Femur (tissue), 1 donor: ENCODE data around the gene PEX14.

Experiments used
- DNase-seq: peaks from one replicate; pipeline ENCODE4 v3.0.0-alpha.2; 2017

Gene PEX14

DNA sequence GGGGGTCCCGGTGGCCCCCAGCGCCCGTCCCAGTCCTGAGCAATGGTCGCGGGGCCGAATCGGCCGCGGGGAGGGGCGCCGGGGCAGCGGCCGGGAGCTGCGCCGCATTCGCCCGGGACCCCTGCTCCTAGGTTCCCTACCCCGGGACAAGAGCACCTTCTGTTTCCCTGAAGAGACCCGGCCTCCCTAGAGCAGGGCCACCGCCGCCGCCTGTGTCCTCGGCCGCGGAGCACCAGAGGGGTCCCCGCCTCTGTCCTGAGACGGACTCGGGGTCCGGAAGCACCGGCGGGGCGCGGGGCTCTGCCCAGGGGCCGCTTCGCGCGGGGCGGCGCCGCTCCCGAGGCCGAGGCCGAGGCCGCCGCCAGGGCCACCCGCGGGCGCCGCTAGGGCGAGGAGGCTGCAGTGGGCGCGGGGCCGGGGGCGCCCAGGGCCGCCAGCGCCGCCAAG is 163.8 kb downstream of the PEX14 start:
- no peak for DNase-seq

DNA sequence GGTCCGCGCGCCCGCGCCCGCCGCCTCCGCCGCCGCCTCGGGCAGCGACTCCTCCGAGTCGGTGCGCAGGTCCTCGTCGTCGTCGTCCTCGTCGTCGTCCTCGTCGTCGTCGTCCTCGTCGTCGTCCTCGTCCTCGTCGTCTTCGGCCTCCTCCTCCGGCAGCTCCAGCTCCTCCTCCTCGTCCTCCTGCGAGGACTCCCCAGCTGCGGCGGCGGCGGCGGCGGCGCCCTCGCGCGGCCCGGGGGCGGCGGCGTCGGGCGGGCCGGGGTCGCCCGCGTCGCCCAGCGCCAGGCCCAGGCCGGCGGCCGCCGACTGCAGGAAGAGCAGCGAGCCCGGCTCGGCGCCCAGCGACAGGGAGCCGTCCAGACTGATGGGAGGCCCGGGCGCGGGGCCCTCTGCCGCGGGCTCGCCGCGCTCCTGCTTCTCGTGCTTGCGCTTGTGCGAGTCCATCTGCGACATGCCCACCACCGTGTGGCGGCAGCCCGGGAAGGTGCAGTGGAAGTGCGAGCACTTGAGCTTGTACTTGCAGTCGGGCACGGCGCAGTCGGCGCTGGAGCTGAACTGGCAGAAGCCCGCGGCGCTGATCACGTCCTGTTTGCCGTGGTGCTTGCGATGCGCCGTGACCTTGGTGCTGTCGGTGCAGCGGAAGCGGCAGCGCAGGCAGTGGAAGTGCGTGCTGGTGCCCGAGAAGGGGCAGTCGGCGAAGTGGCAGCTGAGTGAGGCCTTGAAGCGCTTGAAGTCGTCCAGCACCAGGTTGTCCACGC is 164.4 kb downstream of the PEX14 start:
- DNase-seq, result no peak

DNA sequence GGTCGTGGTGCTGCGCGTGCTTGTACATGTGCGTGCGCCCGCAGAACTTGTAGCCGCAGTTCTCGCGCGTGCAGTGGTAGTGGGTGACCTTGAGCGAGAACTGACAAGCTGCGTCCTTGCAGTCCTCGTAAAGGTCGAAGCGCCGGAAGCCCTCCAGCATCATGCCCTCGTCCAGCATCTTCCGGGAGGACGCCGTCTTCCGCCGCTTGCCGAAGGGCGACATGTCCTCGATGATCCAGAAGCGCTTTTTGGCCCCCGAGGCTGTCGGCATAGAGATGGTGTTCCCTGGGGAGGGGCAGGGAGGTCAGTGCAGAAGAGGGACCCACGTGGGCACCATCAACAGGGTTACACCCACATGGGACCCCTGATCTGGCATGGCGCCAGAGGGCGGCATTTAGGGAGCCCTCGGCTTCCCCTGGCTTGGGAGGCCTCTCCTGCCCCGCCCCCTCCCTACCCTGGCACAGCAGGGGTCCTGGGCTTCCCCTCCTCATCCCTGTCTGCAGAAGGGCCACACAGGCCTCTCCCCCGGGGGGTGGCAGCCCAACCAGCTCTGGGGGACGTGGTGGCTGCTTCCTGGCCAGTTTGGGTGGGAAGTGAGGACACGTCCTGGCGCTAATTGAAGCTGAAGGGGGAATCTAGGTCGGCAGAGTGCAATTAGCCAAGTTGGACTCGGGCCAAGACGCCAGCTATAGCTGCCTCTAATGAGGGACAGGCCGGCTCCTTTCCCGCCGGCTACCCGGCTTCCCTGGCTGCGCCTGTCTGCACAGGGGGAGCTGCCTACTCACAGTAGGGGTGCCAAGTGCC is 165.2 kb downstream of the PEX14 start:
- no peak for DNase-seq

DNA sequence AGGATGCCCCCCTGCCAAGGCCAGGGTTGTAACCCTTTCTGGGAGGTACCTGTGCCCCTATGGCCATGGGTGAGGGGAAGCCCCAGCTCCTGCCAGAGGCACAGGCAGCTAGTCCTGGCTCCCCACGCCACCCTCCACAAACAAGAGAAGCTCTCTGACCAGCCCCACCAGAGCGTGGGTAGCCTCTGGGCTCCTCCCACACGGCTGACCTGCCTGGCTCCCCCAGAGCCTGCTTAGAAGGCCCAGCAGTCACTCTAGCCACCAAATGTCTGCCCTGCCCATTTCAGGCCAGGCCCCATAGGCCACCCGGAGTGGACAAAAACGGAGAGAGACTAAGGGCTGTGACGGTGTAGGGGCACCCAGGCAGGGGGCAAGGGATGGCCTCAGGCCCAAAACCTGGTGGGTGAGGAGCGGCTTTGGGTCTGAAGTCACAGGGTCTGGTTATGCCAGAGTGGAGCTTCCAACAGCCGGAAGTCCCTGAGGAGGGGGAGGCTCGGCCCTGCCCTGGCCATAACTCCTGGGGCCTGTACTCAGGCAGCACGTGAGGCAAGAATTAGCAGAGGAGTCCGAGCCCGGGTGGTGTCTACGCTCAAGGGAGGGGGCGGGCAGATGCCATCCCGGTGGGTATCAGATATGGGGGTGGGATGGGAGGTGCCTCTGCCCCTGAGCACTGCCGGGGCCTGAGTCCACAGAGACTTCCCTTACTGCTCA is 166.2 kb downstream of the PEX14 start:
- no peak for DNase-seq

DNA sequence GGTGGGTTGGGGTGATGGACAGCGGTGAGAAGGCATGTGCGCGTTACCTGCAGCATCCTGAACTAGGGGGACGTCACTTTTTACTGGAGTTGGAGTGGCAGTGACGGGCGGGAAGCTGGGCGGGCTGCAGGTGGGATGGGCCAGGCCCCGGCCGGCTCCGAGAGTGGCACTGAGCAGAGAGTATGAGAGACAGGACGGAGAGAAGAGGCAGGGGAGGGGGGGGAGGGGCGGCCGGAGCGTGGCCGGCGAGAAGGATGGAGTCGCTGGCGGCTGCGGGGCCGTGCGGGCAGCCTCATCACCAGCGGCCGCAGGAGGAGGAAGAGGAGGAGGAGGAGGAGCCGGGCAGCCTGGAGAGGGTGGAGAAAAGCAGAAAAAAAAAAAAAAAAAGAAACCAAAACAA is 167.2 kb downstream of the PEX14 start:
- DNase-seq, result no peak

DNA sequence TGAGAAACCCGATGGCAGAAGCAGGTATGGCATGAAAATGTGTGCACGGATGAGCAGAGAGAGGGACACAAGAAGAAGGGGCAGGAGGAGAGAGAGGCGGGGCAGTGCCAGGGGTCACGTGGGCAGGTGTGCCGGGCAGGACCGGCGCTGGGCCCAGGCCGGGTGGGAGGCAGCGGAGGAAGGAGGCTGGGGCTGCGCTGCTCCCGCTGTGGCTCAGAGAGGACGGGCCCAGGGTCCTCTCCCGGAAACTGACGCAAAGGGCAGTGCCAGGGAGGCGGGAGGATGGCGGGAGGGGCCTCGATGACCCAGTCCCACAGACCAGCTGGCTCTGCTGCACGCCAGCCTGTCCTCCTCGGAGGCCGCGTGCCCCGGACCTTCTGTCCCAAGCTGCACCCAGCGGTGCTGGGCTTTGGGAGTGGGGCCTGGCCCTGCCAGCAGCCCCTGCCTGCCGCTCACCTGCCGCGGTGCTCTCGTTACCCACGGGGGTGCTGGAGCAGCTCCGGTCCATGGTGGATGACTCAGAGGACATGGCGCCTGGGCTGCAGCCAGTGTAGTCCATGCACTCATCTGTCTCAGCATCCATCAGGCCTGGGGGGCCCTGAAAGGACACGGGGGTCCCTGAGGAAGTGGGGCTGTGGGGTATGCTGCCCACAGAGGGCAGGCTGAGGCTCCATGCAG is 167.8 kb downstream of the PEX14 start:
- DNase-seq, result no peak

DNA sequence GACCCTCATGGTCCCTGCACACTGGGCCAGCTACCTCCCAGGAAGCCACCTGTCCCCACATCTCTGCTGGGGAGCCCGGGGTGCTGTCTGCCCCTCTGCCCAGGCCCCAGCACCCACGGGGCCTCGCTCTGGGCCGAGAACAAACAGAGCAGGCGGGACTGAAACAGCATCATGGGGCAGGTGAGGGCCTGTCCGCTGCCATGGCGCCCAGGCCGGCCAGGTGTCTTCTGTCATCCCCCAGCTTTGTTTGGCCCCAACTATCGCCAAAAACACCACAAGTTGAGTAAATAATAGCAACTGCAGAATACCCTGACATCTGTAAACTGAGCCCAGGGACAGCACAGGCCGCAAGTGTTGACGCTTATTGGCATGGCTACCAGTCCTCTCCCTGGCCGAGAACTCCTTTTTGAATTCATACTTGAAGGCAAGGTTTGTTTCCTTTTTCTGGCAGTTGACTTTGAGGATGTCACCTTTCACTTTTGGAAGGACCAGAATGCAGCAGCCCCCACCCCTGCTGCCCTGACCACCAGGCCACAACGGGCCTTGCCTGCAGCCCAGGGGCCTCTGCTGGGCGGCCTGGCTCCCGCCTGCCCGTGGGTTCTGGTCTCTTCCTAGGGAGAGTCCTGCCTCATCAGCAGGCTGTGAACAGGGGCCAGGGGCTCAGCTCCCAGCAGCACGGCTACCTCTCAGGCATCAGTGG is 169.0 kb downstream of the PEX14 start:
- DNase-seq, result no peak

DNA sequence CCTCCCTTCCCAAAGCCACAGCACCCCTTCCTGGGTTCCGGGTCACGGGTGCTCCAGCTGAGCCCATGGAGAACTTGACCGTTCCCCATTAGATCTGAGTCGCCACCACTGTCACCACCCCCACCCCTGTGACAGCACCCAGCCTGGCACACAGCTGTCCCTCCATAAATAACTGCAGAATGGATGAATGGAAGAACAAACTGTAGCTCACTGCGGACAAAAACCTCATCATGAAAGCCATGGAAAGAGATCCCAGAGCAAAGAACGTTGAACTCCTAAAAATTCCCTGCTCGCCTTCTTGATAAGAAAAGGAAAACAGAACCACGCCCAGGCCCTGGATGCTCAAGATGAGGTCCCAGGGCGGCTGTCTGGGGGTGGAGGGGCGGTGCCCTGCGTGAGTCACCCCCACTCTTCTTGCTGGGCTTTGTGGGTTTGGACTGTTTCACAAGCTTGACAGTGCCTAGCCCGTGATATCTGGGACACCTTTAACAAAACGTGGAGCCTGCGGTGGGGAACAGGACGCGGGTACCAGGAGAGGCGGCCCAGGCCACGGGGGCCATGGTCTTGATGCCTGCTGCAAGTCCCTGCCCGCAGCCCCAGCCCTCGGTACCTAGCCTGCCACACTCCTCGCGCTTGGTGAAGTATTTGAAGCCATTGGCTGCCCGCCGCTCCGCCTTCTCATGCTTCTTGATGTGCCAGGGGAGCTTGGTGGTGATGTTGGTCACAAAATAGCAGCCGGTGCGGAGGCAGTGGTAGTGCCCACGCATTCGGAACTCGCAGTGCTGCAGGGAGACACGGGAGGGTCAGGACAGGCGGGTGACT is 169.8 kb downstream of the PEX14 start:
- DNase-seq, result no peak

DNA sequence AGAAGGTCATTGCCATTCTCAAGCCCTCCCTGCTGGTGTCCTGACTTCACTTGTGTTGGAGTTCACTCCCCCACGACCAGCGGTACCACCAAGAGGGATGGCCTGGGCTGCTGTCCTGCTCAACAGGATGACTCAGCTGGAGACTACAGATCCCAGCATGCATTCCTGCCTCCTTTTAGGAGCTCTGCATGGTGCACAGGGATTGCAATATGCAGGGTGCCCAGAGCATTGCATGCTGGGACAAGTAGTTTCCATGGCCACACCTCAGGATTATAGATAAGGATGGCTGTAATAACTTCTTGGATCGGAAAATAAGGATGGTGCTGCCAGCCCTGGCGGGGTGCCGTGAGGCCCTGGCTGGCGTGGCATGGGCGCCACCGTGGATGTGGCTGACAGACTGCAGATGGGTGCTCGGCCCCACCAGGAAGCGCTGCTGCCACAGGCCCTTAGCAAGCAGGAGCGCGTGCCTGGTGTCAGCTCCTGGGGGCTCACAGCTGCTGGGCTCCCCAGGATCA is 171.7 kb downstream of the PEX14 start:
- DNase-seq, result no peak

DNA sequence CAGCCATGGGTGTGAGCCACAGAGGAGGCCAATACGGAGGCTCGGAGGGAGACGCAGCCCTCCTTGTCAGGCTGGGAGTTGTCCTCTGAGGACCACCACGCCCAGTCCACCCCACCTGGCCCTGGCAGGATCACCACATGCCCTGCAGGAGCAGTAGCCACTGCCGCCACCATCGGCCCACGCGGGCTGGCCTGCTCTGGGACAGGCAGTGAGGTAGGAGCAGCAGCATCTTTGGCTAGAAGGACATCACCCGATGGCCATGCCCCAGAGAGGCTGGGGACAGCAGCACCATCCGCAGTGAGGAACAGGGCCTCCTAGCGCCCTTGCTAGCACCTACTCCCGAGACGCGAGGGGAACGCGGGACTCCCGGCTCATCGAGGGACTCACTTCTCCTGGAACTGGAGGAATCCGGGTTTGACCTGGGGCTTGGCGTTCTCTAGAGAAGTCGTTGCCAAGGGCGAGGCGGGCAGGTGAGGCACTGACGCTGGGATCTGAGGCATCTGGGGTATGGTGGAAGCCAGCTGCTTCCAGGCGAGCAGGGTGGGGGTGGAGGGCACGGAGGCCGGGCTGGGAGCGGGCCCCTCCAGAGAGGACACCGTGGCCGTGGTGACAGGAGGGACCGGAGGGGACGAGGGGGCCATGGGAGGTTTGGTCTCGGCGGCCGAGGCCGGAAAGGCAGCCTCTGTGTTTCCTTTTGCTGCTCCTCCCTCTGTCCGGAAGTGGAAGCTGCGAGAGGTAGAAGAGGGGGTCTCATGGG is 172.8 kb downstream of the PEX14 start:
- no peak for DNase-seq

DNA sequence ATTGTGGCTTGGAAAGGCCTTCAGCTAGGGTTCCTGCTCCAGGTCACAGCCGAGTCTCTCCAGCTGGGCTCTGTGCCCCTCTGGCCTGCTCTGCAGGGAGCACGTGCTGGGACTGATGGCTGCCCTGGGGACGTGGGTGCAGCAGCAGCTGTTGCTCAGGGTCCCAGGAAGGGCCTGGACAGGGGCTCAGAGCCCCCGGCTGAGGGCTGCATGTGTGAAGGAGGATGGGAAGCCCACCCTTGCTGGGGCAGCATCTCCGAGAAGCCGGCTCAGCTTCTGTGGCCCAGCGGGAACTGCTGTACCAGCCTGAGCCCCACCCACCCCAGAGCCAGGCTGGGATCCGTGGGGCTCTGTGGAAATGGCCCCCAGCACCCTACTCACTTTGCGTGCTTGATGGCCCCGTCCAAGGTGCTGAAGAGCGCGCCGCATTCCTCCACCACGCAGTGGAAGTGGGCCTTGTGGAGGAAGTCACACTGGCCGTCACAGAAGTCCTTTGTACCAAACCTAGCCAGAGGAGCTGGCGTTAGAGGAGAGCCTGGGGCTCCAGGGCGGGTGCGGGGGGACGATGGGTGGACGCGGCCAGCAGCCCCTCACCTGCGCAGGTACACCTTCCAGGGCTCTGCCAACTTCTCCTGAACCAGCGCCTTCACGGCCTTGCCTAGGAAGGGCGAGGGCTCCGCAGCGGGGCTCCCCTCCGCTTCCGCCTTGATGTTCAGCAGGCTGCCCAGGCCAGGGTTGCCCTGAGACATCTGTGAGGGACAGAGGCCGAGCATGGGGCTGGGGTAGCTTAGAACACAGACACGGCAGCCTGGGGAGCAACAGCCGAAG is 174.2 kb downstream of the PEX14 start:
- DNase-seq, result no peak

DNA sequence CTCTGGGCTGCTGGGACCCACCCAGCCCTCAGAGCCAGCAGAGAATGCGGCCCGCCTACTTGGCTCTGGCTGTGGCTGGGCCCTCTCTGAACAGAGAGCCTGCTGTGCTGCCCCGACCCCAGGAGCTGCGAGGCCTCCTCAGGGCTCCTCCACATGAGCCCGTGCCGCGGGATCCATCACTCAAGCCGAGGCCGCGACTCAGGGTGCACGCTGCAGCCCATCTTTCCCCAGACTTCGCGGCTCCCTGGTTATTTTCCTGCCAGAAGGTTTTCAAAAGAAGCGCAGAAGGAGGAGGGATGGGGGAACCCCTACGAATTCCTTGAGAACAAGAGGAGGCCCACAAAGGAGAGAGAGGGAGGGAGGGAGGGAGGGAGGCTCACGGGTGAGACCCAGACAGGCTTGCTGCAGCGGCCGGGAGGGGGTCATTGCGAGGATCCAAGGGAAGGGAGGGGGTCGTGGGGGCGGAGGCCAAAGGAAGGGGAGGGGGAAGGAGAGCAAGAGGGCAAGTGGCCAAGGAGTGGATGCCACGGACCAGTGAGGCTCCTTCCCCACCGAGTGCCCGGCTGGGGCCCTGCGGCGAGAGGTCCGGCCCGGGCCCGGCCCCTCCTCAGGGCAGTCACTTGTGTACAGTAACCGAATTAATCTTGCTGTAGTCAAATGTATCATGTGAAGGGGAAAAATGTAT is 174.9 kb downstream of the PEX14 start:
- no peak for DNase-seq

DNA sequence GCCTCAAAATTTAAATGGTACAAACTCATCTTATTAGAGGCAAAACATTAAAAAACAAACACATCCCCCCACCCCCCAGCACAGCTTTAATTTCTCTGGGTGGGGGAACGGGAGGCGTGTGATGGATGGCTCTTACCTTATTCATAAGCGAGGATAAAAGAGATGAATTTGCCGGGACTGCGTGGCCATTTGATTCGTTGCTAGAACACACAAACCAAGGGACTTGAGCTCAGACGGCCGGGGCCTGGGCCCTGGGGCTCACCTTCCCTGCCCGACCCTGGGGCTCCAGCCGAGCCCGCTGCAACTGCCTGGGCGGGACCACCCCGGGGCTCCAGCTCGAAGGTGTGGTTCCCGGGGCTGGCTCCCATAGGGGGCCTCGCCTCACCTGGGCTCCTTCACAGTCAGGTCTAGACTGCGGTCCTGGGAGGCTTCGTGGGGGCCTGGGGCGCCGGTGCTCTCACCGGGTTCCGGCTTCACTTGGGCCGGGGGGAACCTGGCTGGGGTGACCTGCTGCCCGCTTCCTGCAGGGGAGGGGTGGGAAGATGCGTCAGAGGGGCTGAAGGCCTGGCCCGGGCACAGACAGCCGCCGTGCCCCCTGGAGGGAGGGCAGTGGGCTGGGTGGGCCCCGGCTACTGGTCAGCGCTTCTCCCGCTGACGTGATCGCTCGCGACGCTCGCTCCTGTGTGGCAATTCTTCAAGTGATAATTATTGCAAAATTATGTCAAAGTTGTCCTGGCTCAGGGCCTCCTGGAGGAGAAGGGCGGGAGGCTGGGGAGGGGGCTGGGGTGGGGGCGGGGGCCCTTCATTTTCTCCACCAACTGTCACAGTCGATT is 176.0 kb downstream of the PEX14 start:
- no peak for DNase-seq

DNA sequence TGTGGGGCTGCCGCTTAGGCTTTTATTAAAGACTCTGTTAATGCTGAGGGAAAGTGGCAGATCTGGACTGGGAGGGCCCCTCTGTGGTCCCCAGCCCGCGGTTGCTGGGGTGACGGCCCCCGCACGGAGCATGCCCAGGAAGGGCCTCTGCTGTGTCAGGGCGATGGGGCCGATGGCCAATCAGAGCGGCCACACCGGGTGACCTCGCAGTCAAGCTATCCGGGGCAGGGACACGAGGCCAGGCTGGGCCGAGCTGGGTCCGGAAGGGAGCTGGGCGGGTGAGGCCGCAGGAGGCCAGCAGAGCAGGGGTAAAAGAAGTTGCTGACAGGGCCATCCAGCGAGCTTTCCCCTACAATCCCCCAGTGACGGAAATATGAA is 176.6 kb downstream of the PEX14 start:
- no peak for DNase-seq

DNA sequence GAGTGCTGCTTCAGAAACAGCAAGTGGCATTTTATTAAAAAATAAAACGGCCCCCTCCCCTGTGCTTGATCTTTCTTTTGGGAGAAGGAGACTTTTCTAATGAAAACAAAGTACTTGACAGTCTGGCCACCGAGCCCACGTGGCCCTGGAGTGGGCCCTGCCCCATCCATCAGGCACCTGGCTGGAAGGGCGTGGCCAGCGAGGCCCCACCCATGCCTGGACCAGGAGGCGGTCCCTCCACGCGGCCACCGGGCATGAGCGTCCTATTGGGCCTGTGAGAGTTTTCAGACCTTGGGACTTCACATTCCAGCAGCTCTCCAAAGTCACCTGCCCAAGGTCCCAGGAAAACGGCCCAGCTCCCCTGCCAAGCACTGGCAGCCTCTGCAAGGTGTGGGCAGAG is 177.0 kb downstream of the PEX14 start:
- no peak for DNase-seq

DNA sequence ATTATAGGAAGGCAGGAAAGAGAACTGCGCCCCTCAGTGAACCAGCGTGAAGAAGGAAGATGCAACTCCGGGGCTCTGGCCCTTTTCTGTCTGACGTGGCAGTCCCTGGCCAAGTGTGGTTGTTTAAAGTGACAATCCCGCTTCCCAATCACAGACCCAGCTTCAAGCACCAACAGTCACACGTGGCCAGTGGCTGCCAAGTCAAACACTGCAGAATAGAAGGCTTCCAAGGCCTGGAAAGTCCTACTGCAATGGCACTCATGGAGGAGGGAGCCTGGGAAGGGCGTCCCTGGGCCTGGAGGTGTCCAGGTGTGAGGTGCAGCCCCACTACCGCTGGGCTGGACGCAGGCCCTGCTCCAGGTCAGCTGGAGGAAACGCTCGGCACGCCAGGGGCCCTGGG is 177.9 kb downstream of the PEX14 start:
- DNase-seq, result no peak

DNA sequence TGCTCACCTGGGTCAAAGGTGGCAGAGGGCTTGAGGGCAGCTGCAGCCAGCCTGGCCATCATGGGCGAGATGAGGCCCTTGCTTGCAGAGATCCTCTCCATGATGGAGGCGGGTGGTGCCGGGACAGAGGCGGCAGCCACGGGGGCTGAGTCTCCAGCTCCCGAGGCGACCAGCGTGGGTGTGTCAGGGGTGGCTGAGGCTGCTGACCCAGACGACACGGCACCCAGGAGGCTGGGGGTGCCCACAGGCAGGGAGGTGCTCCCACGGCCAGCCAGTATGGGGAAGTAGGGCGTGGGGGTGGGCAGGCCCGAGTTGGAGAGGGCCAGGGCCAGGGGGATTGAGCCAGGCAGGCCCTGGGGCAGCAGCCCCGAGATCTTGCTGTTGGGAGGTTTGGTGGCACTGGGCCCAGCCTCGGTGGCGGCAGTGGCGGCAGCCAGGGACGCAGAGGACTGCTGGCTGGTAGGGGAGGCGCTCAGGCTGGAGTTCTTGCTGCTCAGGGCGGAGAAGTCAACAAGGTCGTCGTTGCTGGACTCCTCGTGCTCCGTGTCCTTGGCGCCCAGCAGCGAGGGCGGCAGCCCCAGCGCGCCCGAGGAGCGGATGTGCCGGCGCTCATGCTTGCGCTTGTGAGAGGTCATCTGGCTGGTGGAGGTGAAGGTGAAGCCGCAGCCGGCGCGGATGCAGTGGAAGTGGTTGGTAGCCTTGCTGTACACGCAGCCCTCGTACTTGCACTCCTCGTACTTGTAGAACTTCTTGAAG is 178.8 kb downstream of the PEX14 start:
- no peak for DNase-seq
